Right lung (tissue), 10 donors: ENCODE data around the gene SYNGR2. TPM values are rescaled to one million over a fixed set of nuclear protein-coding genes. Genes with fewer than 3 reads are reported as not detected.
A peak's percentile ranks its signal among the peaks of the same experiment; 100 is the strongest.

Experiments used
- DNase-seq, 2 donors: peaks; one replicate each; pipeline ENCODE4 v3.0.0-alpha.2; 2013
- long read RNA-seq, 8 donors: transcript quantifications; one replicate each; lab custom pipeline, GENCODE V29; 2026
- polyA plus RNA-seq, 5 donors: library from polyadenylated mRNA; unstranded; fragments of 120-200 nt; gene quantifications; one replicate each; pipeline versions ENCODE4 v1.2.1 to v1.2.3, GENCODE V29; 2013; ENCODE audit warnings: inconsistent platforms in 1 of 5, low replicate concordance in 1 of 5; ENCODE audit not compliant: insufficient read length in 5 of 5, insufficient read depth in 1 of 5

SYNGR2 gene
- 10 to 100 TPM; 39.1 to 67.7 (median 43.5) TPM for polyA plus RNA-seq
- long read RNA-seq, donor 1, transcript SYNGR2-201 (4 exons, 2,325 nt), result major isoform, 46 of 83 reads
- long read RNA-seq, donor 1, transcript SYNGR2-209 (1 exons, 3,036 nt), result minor isoform, 26 of 83 reads
- long read RNA-seq, donor 1, transcript SYNGR2-204 (3 exons, 2,125 nt), result minor isoform, 6 of 83 reads
- long read RNA-seq, donor 1, partial matches to known transcripts, result 0 of 83 reads
- long read RNA-seq, donor 1, other reads (novel, unspliced or antisense), result 0 of 83 reads
- long read RNA-seq, donor 2, transcript SYNGR2-201 (4 exons, 2,325 nt), result major isoform, 24 of 32 reads
- long read RNA-seq, donor 2, transcript SYNGR2-209 (1 exons, 3,036 nt), result minor isoform, 8 of 32 reads
- long read RNA-seq, donor 2, partial matches to known transcripts, result 0 of 32 reads
- long read RNA-seq, donor 2, other reads (novel, unspliced or antisense), result 0 of 32 reads
- long read RNA-seq, donor 3, transcript SYNGR2-201 (4 exons, 2,325 nt), result major isoform, 30 of 67 reads
- long read RNA-seq, donor 3, transcript SYNGR2-209 (1 exons, 3,036 nt), result minor isoform, 24 of 67 reads
- long read RNA-seq, donor 3, partial matches to known transcripts, result 7 of 67 reads
- long read RNA-seq, donor 3, other reads (novel, unspliced or antisense), result 0 of 67 reads
- long read RNA-seq, donor 4, transcript SYNGR2-209 (1 exons, 3,036 nt), result major isoform, 19 of 36 reads
- long read RNA-seq, donor 4, transcript SYNGR2-201 (4 exons, 2,325 nt), result minor isoform, 14 of 36 reads
- long read RNA-seq, donor 4, partial matches to known transcripts, result 0 of 36 reads
- long read RNA-seq, donor 4, other reads (novel, unspliced or antisense), result 0 of 36 reads
- long read RNA-seq, donor 5, transcript SYNGR2-201 (4 exons, 2,325 nt), result major isoform, 49 of 84 reads
- long read RNA-seq, donor 5, transcript SYNGR2-204 (3 exons, 2,125 nt), result minor isoform, 12 of 84 reads
- long read RNA-seq, donor 5, transcript SYNGR2-209 (1 exons, 3,036 nt), result minor isoform, 19 of 84 reads
- long read RNA-seq, donor 5, partial matches to known transcripts, result 0 of 84 reads
- long read RNA-seq, donor 5, other reads (novel, unspliced or antisense), result 0 of 84 reads
- long read RNA-seq, donor 6, transcript SYNGR2-209 (1 exons, 3,036 nt), result minor isoform, 12 of 71 reads
- long read RNA-seq, donor 6, transcript SYNGR2-204 (3 exons, 2,125 nt), result minor isoform, 12 of 71 reads
- long read RNA-seq, donor 6, transcript SYNGR2-201 (4 exons, 2,325 nt), result major isoform, 45 of 71 reads
- long read RNA-seq, donor 6, partial matches to known transcripts, result 0 of 71 reads
- long read RNA-seq, donor 6, other reads (novel, unspliced or antisense), result 0 of 71 reads
- long read RNA-seq, donor 7, transcript SYNGR2-204 (3 exons, 2,125 nt), result minor isoform, 5 of 52 reads
- long read RNA-seq, donor 7, transcript SYNGR2-209 (1 exons, 3,036 nt), result minor isoform, 11 of 52 reads
- long read RNA-seq, donor 7, transcript SYNGR2-201 (4 exons, 2,325 nt), result major isoform, 35 of 52 reads
- long read RNA-seq, donor 7, partial matches to known transcripts, result 0 of 52 reads
- long read RNA-seq, donor 7, other reads (novel, unspliced or antisense), result 0 of 52 reads
- long read RNA-seq, donor 8, transcript SYNGR2-201 (4 exons, 2,325 nt), result major isoform, 11 of 20 reads
- long read RNA-seq, donor 8, transcript SYNGR2-209 (1 exons, 3,036 nt), result minor isoform, 6 of 20 reads
- long read RNA-seq, donor 8, partial matches to known transcripts, result 0 of 20 reads
- long read RNA-seq, donor 8, other reads (novel, unspliced or antisense), result 0 of 20 reads

GRCh38 chr17:78168242-78168902, at the start of gene SYNGR2:
Gene SYNGR2, plus strand, starts transcription at chr17:78168581. Its CDS starts 36 bp downstream, at chr17:78168617.
- peak in 1 of 2 donors; percentile 54 for DNase-seq

DNA sequence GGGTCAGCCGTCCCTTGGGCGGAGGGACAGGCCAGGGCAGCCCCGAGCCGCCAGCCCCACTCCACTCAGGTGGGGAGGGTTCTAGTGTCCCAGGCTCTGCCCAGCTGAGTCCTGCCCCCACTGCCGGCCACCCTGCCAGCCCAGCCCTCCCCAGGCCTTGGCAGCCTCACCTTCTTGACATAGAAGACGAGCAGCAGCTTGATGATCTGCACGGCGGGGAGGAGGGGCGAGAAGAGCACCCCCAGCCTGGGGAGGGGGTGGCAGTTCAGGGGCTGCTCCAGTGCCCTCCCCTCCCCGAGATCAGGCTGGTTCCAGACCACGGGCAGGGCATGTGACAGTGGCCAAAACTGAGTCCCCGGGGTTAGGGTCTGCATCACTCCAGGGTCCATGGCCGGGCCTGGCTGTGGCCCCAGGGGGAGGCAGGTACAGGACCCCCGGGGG, 49.6 kb upstream of the SYNGR2 start:
- no peak for DNase-seq

DNA sequence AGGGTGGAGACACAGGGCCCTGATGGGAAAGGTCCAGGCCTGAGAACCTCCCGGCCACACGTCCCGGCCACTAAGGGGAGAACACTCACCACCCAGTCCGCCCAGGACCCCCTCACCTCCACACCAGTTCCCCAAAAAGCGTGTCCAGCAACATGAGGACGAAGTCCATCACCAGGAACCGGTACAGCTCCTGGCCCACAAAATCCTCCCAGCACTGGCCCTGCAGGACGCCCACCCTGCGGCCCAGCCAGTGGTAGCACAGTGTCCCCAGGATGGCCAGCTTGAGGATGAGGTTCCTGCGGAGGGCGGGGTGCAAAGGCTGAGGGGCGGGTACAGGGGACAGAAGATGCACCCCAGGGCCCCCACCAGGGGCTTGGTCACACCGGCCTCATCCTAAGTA, 47.8 kb upstream of the SYNGR2 start:
- DNase-seq, result no peak

DNA sequence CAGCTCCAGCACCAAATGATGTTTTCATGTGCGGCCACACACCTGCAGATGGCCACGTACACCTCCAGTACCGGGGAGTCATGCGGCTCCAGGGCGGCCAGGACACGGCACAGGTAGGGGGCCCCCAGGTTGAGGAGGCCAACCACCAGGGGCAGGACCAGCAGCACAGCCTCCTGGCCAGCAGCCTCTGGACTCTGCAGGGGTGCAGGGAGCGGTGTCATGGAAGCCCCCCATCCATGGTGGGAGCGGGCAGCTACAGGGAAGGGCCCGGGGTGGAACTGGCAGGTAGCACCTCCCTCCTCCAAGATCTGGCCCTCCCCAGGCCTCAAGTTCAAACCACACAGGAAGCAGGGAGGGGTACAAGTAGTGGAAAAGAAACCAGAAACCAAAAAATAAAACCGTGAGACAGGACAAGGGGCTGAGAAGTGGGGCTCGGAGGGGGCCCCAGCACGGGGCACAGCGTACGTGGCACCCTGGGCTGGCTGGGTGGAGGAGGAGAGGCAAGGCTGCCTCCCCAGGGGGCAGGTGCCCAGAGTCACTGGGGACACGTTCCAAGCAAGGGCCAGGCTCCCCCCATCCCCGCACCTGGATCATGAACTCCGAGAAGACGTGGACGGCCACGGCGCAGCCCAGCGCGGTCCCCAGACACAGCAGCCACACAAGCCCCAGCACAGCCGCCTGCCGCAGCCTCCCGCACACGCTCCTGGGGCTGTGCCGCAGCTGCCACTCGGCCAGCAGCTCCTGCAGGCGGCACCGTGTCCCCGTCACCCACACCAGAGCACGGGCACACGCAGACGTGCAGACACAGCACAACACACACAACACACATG, 47.2 kb upstream of the SYNGR2 start:
- DNase-seq, result no peak

GRCh38 chr17:78121801-78122215, 46.6 kb upstream of the SYNGR2 start:
- DNase-seq, result no peak

GRCh38 chr17:78122216-78122930, 46.0 kb upstream of the SYNGR2 start:
- DNase-seq, result no peak

DNA sequence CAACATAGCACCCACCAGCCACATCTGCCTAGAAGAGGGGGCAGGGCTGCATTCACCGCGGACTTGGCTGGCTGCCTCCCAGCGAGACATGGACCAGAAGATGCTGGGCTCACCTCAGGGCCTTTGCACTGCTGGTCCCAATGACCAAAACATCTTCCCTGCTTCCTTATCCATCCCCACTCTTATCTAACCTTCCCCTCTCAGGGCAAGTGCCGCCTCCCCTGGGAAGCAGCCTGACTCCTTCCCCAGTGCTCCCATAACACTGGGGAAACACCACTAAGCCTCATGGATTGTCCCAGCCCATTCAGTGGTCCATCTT, 45.5 kb upstream of the SYNGR2 start:
- DNase-seq, result no peak

GRCh38 chr17:78123258-78123929, 45.0 kb upstream of the SYNGR2 start:
- DNase-seq, result no peak

DNA sequence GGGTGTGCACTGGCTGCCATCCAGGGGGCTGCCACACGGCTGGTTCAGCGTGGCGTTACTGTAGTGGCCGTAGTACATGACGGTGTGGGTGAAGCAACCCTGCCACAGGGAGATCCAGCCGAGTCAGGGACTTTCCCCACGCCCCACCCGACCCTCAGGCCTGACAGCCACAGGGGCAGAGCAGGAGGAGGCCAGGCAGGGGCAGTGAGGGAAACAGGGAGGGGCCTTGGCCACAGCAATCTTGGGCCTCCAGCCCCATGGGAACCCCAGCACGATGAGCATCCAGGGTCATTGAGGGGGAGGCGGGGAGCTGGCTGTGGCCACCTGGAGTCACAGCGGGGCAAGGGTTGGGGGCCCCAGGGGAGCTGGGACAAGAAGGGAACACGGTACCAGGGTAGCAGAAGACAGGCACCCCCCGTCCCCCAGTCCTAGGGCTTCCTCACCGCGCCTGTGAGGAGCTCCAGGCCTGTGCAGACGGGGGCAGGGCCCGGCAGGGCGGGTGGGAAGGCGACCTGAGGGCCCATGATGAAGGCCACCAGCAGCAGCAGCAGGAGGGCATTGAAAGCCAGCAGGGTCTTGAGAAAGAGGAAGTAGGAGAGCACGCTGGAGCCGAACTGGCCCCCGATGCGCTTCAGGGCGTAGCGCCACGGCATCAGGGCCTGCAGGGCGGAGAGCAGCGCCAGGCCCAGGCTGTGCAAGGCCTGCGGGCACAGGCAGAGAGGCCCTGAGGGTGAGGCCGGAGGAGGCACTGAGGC, 44.1 kb upstream of the SYNGR2 start:
- no peak for DNase-seq

GRCh38 chr17:78124836-78125137, 43.6 kb upstream of the SYNGR2 start:
- no peak for DNase-seq

- DNase-seq, result no peak
Observed at GRCh38 chr17:78125138-78125913, 43.1 kb upstream of the SYNGR2 start.

- DNase-seq, result no peak
Observed at GRCh38 chr17:78125976-78126894, 42.1 kb upstream of the SYNGR2 start.

GRCh38 chr17:78126895-78127238, 41.5 kb upstream of the SYNGR2 start:
- DNase-seq, result no peak

DNA sequence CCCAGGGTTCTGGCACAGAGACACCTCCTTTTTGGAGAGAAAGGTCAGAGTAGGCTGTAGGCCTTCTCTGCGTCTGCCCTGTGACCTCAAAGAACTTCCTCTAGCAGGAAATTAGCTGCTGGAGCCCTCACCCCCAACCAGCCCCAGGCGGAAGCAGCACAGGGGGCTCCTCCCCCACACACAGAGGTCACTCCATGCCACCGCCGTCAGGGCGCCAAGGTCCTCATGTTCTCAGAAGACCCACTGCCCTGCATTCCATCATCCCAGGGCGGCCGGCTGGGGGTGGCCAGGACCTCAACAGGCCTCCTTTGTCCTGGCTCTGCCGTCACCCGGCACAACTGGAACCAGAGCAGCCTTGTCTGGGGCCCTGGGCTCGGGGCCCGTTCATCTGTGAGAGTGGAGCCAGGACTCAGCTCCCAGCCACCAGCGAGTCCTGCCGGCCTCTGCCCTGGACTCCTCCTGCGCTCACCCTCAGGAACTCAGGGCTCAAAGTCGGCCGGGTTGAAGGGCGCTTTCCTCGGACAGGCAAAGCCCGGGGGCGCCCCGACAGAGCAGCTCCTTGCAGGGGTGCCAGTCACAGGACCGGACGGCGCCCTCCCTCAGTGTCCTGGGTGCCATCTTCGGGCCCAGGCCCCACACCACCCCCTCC, 41.0 kb upstream of the SYNGR2 start:
- no peak for DNase-seq
